T47D (cell line): ENCODE measurements around the gene SLC7A6OS.

ENCODE experiments used
- DNase-seq, 2 experiments: peaks; one replicate each; pipeline versions ENCODE4 v3.0.0 to v3.0.0-alpha.2; 2011 to 2012; ENCODE audit warnings: low read depth in 1 of 2, low spot score in 1 of 2
- JUND ChIP-seq: IDR thresholded peaks from 2 replicates; pipeline ENCODE4 v1.6.1; 2012; ENCODE audit warnings: low read depth
- in situ Hi-C: cut with HindIII; loops from 2 replicates; pipeline ENCODE4 v1.10.0; 2016; ENCODE audit warnings: low sequenced_read_pairs, low pct_unique_long_range_greater_than_20kb

Gene SLC7A6OS

GRCh38 chr16:68275611-68276191, 35.0 kb downstream of the SLC7A6OS start:
- no peak for TF ChIP-seq JUND
- in situ Hi-C loops = no loop called here
- DNase-seq = peak in 1 of 2 experiments; percentile 60

GRCh38 chr16:68274441-68274840, 36.3 kb downstream of the SLC7A6OS start:
- DNase-seq = no peak
- in situ Hi-C loops = no loop called here
- no peak for TF ChIP-seq JUND

DNA sequence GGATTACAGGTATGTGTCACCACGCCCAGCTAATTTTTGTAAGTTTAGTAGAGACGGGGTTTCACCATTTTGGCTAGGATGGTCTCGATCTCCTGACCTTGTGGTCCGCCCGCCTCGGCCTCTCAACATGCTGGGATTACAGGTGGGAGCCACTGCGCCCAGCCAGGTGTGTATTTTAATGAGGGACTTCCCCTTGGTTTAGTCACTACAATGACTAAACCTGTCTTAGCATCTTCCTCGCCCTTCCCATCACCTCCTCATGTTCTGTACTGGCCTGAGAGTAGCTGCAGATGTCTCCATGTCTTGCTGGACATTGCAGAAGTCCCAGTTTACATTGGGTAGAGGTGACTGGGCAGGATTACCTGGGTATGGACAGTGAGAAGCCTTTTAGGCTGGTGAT, 36.9 kb downstream of the SLC7A6OS start:
- DNase-seq = no peak
- no peak for TF ChIP-seq JUND
- in situ Hi-C loops = no loop called here

DNA sequence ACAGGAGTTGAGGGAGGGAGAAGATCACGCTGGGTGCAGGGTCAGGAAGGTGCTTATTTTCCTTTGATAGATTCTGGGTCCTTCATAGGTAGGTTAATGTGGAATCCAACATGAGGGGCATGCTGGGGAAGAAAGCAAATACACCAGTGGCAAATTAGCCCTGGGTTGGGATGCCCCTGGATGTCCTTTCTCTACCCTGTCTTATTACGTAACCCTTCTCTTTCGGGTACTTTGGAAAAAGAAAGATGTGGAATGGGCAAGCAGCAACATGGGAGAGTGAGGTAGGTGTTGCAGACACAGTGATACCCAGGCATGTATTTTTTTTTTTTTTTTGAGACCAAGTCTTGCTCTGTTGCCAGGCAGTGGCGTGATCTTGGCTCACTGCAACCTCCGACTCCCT, 37.3 kb downstream of the SLC7A6OS start:
- in situ Hi-C loops = no loop called here
- TF ChIP-seq JUND = no peak
- DNase-seq = no peak

DNA sequence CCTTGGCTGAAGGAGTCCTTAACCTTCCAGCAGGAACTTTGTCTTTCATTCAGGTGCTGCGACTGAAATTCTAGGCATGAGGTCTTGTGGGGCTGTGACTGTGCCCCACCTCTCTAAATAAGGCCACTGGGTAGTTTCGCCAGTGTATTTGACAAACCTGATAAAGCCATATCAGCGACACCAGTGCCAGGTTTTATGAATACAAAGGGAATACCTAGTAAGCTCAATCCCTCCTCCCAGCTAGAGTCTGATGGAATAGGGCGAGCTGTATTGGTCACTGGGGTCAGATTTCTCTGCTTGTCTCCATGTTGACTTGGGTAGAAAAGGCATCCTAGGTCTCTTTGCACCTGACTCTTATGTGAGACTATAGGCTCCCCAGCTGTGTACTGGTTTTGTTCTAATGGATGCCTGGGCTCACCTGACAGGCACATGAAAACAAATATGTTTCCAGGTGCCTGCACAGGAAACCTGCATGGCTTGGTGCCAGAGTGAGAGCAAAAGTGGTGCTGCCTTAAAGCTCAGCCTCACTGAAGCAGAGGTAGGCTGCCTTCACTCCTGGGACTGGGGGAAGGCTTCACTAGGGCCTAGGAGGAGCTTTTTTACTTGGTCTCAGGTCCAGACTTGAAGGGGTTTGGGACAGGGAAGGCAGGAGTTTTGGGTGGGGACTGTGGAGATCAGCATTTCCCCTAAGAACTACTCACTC, 38.1 kb downstream of the SLC7A6OS start:
- peak; percentile 21 to 49 for DNase-seq
- in situ Hi-C loops = no loop called here
- no peak for TF ChIP-seq JUND

DNA sequence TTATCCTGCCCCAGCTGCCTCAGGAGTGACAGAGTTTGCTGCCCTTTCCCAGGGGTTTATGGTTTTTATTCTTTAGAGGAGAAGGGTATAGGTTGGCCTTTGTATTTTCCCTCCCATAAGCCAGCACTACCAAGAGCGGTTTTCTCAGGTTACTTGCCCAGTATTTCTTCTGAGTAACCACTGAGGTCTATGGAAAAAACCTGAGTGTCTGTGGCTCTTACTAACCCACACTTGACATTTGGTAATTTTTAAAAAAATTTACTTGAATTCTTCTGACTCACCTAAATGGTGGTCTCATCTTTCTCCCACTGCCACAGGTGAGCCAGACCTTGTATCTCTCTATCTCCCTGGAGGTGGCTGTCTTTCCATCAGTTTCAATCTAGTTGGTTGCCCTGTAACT, 40.4 kb downstream of the SLC7A6OS start:
- no peak for TF ChIP-seq JUND
- in situ Hi-C loops = no loop called here

GRCh38 chr16:68269793-68270192, 41.0 kb downstream of the SLC7A6OS start:
- in situ Hi-C loops = no loop called here
- no peak for DNase-seq
- TF ChIP-seq JUND = no peak

More for the DNA sequence above, 40.4 kb downstream of the SLC7A6OS start:
- DNase-seq = no peak

DNA sequence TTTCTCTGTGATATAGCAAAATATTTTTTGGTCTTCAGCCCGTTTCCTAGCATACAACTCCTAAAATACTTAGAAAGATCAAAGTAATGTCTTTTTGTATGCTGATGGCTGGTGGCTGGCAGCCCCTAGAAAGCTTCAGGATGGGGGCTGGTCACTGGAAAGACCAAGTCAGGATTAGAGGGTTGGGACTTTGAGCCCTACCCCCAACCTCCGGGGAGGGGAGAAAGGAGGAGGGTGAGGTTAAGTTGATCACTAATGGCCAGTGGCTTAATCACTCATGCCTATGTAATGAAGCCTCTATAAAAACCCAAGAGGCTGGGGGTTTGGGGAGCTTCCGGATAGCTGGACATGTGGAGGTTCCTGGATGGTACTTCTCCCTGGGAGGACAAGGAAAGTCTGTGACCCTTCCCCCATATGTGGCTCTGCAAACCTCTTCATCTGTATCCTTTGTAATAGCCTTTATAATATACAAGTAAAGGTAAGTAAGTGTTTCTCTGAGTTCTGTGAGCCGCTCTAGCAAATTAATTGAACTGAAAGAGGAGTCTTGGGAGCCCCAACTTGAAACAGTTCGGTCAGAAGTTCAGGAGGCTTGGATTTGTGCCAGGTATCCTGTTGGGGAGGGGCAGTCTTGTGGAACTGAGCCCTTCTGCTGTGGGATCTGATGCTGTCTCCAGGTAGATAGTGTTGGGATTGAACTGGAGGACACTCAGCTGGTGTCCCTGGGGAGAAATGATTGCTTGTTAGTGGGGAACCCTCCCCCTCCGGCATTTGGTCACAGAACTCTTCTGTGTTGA, 42.9 kb downstream of the SLC7A6OS start:
- peak in 1 of 2 experiments; percentile 38 for DNase-seq
- no peak for TF ChIP-seq JUND
- in situ Hi-C loops = no loop called here

DNA sequence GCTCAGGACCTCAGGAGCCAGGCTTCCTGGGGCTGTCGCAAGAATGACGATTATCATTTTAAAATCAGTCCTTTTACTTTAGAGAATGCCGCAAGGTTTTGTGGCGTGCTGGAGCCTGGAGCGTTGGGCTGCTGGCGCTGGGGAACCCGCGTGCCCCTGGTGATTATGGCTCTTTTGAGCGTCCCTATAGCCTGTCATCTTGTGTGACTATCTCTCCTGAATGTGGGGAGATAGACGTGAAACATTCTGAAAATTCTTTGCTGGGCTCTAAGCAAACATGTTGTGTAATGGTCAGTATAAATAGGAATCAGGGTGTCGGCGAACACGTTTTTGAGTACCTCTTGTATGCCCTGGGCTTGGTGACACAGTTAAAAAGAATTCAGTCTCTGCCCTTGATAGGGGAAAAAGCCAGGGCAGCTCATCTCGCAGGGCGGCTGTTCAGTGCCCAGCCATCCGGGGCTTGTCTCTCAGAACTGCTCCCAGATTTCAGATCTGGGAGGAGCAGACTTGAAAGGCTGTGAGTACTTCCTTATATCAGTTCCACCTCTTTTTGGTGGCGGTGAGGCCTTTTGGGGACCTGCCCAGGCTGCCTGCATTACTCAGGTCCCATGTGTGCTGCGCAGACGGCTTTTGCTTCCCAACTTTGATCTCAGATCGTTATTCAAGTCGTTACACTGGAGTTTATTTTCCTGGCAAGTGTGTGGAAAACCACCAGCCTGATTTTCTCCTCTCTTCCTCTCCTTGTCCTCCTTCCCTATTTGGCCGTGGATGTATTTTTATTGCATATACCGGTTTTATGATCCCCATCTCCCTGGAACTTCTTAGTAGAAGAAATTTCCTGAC, 45.4 kb downstream of the SLC7A6OS start:
- TF ChIP-seq JUND = no peak
- peak; percentile 39 to 84 for DNase-seq
- in situ Hi-C loops = no loop called here

GRCh38 chr16:68264128-68265077, 46.3 kb downstream of the SLC7A6OS start, which contains the start of gene SLC7A6:
TSS of gene SLC7A6 (plus strand) at chr16:68264526. CDS start at chr16:68274727, 10,201 bp downstream.
- in situ Hi-C loops = no loop called here
- TF ChIP-seq JUND = no peak
- DNase-seq = peak; percentile 75 to 82

DNA sequence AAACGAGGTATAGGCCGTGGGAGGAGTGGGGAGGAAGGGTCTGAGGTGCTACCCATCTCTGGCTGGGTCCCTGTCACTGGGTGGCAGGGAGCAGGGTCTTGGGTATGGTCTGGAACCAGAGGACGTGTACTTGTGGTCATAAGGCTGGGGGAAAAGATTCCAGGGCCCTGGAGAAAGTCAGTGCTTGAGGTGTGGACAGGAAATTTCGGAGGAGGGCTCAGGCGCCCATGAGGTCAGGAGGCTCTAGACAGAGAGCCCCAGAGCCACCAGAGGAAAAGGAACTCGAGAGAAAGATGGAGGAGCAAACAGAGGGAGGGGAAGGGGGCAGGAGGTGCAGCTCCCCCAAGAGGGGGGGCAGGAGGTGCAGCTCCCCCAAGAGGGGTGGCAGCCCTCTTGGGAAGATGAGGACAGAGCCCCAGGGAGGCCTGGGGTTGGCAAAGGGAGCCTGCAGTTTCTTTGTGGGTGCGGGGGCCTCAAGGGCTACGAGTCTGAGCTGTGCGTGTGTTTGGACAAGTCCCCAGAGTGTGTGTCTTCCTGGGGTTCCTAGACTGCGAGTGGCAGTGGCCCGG, 47.1 kb downstream of the SLC7A6OS start:
- no peak for TF ChIP-seq JUND
- in situ Hi-C loops = no loop called here
- DNase-seq = no peak
